RWPE2 (cell line): ENCODE measurements around the gene AR.

Source experiments
- ATAC-seq: fragments of 200-7000 bp; cut with Tn5 transposase; 3 replicates; pipeline ENCODE4 v1.9.1; 2021; ENCODE audit warnings: low read depth
- DNase-seq: peaks from one replicate; pipeline ENCODE4 v3.0.0-alpha.2; 2020; ENCODE audit warnings: low spot score
- H3K27ac ChIP-seq: fragments of 450-650 bp; 2 replicates; pipeline ENCODE4 v1.5.1; 2017; ENCODE audit warnings: mild to moderate bottlenecking; ENCODE audit not compliant: poor library complexity, severe bottlenecking
- H3K27me3 ChIP-seq: fragments of 250-450 bp; sonication (Bioruptor Pico); 2 replicates; pipeline ENCODE4 v1.5.1; 2021; ENCODE audit warnings: mild to moderate bottlenecking, moderate library complexity; ENCODE audit not compliant: insufficient read depth, poor library complexity, severe bottlenecking
- H3K36me3 ChIP-seq: fragments of 250-450 bp; sonication (Bioruptor Pico); 2 replicates; pipeline ENCODE4 v1.5.1; 2020; ENCODE audit warnings: low read depth, mild to moderate bottlenecking, moderate library complexity
- H3K4me1 ChIP-seq: fragments of 250-450 bp; sonication (Bioruptor Pico); 2 replicates; pipeline ENCODE4 v1.5.1; 2021; ENCODE audit warnings: mild to moderate bottlenecking, moderate library complexity; ENCODE audit not compliant: insufficient read depth, poor library complexity, severe bottlenecking
- H3K4me3 ChIP-seq: fragments of 250-450 bp; sonication (Bioruptor Pico); 2 replicates; pipeline ENCODE4 v1.5.1; 2021; ENCODE audit warnings: mild to moderate bottlenecking, moderate library complexity; ENCODE audit not compliant: severe bottlenecking
- H3K9me3 ChIP-seq: fragments of 250-450 bp; sonication (Bioruptor Pico); 2 replicates; pipeline ENCODE4 v1.5.1; 2021; ENCODE audit warnings: mild to moderate bottlenecking, moderate library complexity; ENCODE audit not compliant: severe bottlenecking
- TF ChIP-seq, protein P1 (sequence below): fragments of 450-650 bp; IDR thresholded peaks from one replicate; pipeline ENCODE4 v1.5.1; 2017; ENCODE audit warnings: mild to moderate bottlenecking, moderate library complexity; ENCODE audit not compliant: poor library complexity, severe bottlenecking

AR gene

DNA sequence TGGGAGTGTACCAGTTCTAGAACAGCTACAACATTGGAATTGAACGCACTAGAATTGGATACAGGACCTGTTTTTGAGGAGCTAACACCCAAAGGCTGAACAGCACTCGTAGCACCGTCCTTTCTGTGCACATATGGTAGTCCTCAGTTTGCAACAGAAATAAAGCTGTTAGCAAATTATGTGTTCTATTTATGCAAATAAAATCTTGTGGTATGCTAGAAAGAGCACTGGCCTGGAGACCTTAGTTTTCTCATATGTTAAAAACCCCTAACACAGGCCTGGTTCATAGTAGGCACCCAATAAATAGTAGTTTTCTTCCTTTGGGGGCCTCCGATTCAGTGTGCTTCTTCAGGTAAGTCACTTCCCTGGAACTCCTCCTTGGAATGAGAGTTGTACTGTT, 140.3 kb downstream of the AR start:
- TF ChIP-seq, protein P1, sequence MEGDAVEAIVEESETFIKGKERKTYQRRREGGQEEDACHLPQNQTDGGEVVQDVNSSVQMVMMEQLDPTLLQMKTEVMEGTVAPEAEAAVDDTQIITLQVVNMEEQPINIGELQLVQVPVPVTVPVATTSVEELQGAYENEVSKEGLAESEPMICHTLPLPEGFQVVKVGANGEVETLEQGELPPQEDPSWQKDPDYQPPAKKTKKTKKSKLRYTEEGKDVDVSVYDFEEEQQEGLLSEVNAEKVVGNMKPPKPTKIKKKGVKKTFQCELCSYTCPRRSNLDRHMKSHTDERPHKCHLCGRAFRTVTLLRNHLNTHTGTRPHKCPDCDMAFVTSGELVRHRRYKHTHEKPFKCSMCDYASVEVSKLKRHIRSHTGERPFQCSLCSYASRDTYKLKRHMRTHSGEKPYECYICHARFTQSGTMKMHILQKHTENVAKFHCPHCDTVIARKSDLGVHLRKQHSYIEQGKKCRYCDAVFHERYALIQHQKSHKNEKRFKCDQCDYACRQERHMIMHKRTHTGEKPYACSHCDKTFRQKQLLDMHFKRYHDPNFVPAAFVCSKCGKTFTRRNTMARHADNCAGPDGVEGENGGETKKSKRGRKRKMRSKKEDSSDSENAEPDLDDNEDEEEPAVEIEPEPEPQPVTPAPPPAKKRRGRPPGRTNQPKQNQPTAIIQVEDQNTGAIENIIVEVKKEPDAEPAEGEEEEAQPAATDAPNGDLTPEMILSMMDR: no peak
- ATAC-seq (no peak), DNase-seq (no peak)
- Histone ChIP-seq H3K27me3 (no peaks in the 10 kb centered on the region), H3K9me3 (no peaks in the 10 kb centered on the region), H3K4me3 (no peak overlapping the region), H3K36me3 (no peaks in the 10 kb centered on the region), H3K4me1 (no peaks in the 10 kb centered on the region), H3K27ac (no peak overlapping the region)

DNA sequence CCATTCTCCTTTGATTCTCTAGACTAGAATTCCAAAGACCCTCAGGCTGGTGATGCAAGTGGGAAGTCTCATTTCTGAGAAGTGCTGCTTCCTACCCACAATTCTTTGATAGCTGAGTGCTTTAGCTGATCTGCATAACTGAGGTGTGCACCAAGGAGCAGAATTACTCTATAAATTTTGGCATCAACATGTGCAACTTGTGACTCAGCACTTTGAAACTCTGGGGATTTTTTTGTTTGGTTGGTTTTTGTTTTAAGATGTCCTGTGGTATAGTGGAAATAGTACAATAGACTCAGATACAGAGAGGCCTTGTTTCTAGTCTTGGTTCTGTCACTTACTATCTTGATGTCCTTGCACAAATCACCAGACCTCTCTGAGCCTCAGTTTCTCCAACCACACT, 148.4 kb downstream of the AR start:
- H3K27me3 ChIP-seq: no peaks in the 10 kb centered on the region
- TF ChIP-seq, protein P1: no peak
- no peak overlapping the region for H3K4me3 ChIP-seq
- no peaks in the 10 kb centered on the region for H3K36me3 ChIP-seq
- no peaks in the 10 kb centered on the region for H3K4me1 ChIP-seq
- H3K27ac ChIP-seq: no peak overlapping the region
- ATAC-seq: no peak
- DNase-seq: no peak
- no peaks in the 10 kb centered on the region for H3K9me3 ChIP-seq

- H3K9me3 ChIP-seq: no peaks in the 10 kb centered on the region
- H3K4me1 ChIP-seq: no peaks in the 10 kb centered on the region
- DNase-seq: no peak
- no peak for ATAC-seq
- no peak overlapping the region for H3K27ac ChIP-seq
- TF ChIP-seq, protein P1: no peak
- H3K36me3 ChIP-seq: no peaks in the 10 kb centered on the region
- H3K27me3 ChIP-seq: no peaks in the 10 kb centered on the region
- H3K4me3 ChIP-seq: no peak overlapping the region
These were observed 150.1 kb downstream of the AR start for GRCh38 chrX:67693928-67694327.

GRCh38 chrX:67697452-67697851, 153.6 kb downstream of the AR start:
- Histone ChIP-seq H3K27ac (no peak overlapping the region), H3K36me3 (no peaks in the 10 kb centered on the region), H3K4me3 (no peak overlapping the region), H3K27me3 (no peaks in the 10 kb centered on the region), H3K9me3 (no peaks in the 10 kb centered on the region), H3K4me1 (no peaks in the 10 kb centered on the region)
- ATAC-seq: no peak
- DNase-seq: no peak
- TF ChIP-seq, protein P1: no peak

GRCh38 chrX:67700602-67701001, 156.8 kb downstream of the AR start:
- H3K4me3 ChIP-seq: no peak overlapping the region
- H3K27me3 ChIP-seq: no peaks in the 10 kb centered on the region
- no peaks in the 10 kb centered on the region for H3K4me1 ChIP-seq
- no peaks in the 10 kb centered on the region for H3K9me3 ChIP-seq
- TF ChIP-seq, protein P1: no peak
- no peak for DNase-seq
- ATAC-seq: no peak
- no peaks in the 10 kb centered on the region for H3K36me3 ChIP-seq
- H3K27ac ChIP-seq: no peak overlapping the region
